Measurements from ENCODE around the gene GYG1. TPM values are rescaled to one million over a fixed set of nuclear protein-coding genes. Genes with fewer than 3 reads are reported as not detected.

The GYG1 gene
- total RNA-seq, 1 donor from 2014 or later, result 26.0 TPM

- Mint-ChIP-seq H3K36me3 (ENCODE audit: insufficient read depth) (no peaks in the 10 kb centered on the region), H3K4me1 (ENCODE audit: low read depth) (peaks cover 12% of the 10 kb centered on the region), H3K27me3 (peaks cover 5% of the 10 kb centered on the region), H3K4me3 (ENCODE audit: low read depth) (no peak overlapping the region), H3K27ac (no peak overlapping the region), H3K9me3 (ENCODE audit: low read depth) (no peaks in the 10 kb centered on the region)
- peak; percentile 33 for TF ChIP-seq CTCF (IDR thresholded peaks at IDR 0.05; ENCODE audit: unreplicated experiment)
- DNase-seq (ENCODE audit: low spot score, unreplicated experiment), result no peak
Measured at GRCh38 chr3:148957586-148957985, 33.8 kb upstream of the GYG1 start.

DNA sequence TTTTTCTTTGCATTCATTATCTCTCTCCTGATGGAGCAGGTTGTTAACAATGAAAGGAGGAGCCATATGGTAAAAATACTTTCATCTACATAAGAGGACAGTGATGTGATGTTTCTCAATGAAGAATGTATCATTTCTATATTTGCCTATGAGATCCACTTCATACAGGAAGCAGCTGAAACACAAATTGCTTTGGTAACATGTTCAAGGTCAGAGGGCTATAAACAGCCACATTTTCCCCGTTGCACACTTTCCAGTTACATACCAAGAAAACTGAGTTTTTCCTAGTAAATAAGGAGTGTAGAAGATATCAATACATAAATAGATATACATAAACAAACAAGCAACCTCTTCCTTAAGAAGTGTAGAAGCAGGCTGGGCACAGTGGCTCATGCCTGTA, 32.6 kb upstream of the GYG1 start:
- no peaks in the 10 kb centered on the region for H3K9me3 Mint-ChIP-seq (ENCODE audit: low read depth)
- H3K4me3 Mint-ChIP-seq (ENCODE audit: low read depth), result no peak overlapping the region
- H3K4me1 Mint-ChIP-seq (ENCODE audit: low read depth), result peaks cover 12% of the 10 kb centered on the region

GRCh38 chr3:148962513-148962912, 28.8 kb upstream of the GYG1 start:
- H3K36me3 Mint-ChIP-seq (ENCODE audit: insufficient read depth), result no peaks in the 10 kb centered on the region
- peaks cover 9% of the 10 kb centered on the region for H3K27me3 Mint-ChIP-seq
- DNase-seq (ENCODE audit: low spot score, unreplicated experiment), result no peak
- no peak overlapping the region for H3K27ac Mint-ChIP-seq
- TF ChIP-seq CTCF (IDR thresholded peaks at IDR 0.05; ENCODE audit: unreplicated experiment), result no peak
- no peak overlapping the region for H3K4me3 Mint-ChIP-seq (ENCODE audit: low read depth)
- H3K4me1 Mint-ChIP-seq (ENCODE audit: low read depth), result no peaks in the 10 kb centered on the region
- H3K9me3 Mint-ChIP-seq (ENCODE audit: low read depth), result no peaks in the 10 kb centered on the region

More for the DNA sequence above, 32.6 kb upstream of the GYG1 start:
- Mint-ChIP-seq H3K36me3 (ENCODE audit: insufficient read depth) (no peaks in the 10 kb centered on the region), H3K27ac (no peak overlapping the region), H3K27me3 (peaks cover 9% of the 10 kb centered on the region)
- TF ChIP-seq CTCF (IDR thresholded peaks at IDR 0.05; ENCODE audit: unreplicated experiment), result no peak
- DNase-seq (ENCODE audit: low spot score, unreplicated experiment), result no peak

GRCh38 chr3:148964809-148965208, 26.5 kb upstream of the GYG1 start:
- Mint-ChIP-seq H3K27me3 (peaks cover 9% of the 10 kb centered on the region), H3K4me1 (ENCODE audit: low read depth) (no peaks in the 10 kb centered on the region), H3K4me3 (ENCODE audit: low read depth) (no peak overlapping the region), H3K9me3 (ENCODE audit: low read depth) (no peaks in the 10 kb centered on the region), H3K27ac (no peak overlapping the region), H3K36me3 (ENCODE audit: insufficient read depth) (no peaks in the 10 kb centered on the region)
- DNase-seq (ENCODE audit: low spot score, unreplicated experiment), result no peak
- TF ChIP-seq CTCF (IDR thresholded peaks at IDR 0.05; ENCODE audit: unreplicated experiment), result no peak

GRCh38 chr3:148968321-148968720, 23.0 kb upstream of the GYG1 start:
- TF ChIP-seq CTCF (IDR thresholded peaks at IDR 0.05; ENCODE audit: unreplicated experiment), result no peak
- no peaks in the 10 kb centered on the region for H3K9me3 Mint-ChIP-seq (ENCODE audit: low read depth)
- H3K27ac Mint-ChIP-seq, result no peak overlapping the region
- no peak overlapping the region for H3K4me3 Mint-ChIP-seq (ENCODE audit: low read depth)
- no peaks in the 10 kb centered on the region for H3K4me1 Mint-ChIP-seq (ENCODE audit: low read depth)
- no peaks in the 10 kb centered on the region for H3K36me3 Mint-ChIP-seq (ENCODE audit: insufficient read depth)
- DNase-seq (ENCODE audit: low spot score, unreplicated experiment), result no peak
- H3K27me3 Mint-ChIP-seq, result peaks cover 3% of the 10 kb centered on the region
